ENCODE results near the gene IL25.

The IL25 gene

DNA sequence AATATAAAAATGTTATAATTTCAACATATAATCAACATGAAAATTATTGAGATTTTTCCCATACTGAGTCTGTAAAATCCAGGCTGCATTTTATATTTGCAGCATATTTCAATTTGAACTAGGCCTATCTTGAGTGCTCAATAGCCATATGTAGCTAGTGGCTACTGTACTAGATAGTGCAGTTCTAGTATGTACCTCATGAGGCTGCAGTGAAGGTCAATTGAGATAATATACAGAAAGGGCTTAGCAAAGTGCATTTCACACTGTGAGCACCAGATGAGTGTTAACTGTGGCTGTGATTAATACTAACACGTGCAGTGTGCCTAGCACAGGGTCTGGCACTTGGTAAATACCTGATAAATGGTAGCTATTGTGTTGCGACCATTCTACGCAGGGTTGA lies 14.6 kb upstream of the IL25 start:
- TF ChIP-seq, protein P1, sequence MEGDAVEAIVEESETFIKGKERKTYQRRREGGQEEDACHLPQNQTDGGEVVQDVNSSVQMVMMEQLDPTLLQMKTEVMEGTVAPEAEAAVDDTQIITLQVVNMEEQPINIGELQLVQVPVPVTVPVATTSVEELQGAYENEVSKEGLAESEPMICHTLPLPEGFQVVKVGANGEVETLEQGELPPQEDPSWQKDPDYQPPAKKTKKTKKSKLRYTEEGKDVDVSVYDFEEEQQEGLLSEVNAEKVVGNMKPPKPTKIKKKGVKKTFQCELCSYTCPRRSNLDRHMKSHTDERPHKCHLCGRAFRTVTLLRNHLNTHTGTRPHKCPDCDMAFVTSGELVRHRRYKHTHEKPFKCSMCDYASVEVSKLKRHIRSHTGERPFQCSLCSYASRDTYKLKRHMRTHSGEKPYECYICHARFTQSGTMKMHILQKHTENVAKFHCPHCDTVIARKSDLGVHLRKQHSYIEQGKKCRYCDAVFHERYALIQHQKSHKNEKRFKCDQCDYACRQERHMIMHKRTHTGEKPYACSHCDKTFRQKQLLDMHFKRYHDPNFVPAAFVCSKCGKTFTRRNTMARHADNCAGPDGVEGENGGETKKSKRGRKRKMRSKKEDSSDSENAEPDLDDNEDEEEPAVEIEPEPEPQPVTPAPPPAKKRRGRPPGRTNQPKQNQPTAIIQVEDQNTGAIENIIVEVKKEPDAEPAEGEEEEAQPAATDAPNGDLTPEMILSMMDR (IDR thresholded peaks at IDR 0.05), result no peak
- H3K9me3 ChIP-seq (ENCODE audit: control insufficient read depth, low read length), result no peaks in the 10 kb centered on the region
- no peak overlapping the region for H2AFZ ChIP-seq
- H3K27ac ChIP-seq, result no peak overlapping the region
- peaks cover 10% of the 10 kb centered on the region for H3K4me1 ChIP-seq
- no peak overlapping the region for H3K4me3 ChIP-seq (ENCODE audit: low read depth, low read length)
- no peak overlapping the region for H3K9ac ChIP-seq
- no peak overlapping the region for H3K4me2 ChIP-seq (ENCODE audit: low read length)
- no peaks in the 10 kb centered on the region for H3K27me3 ChIP-seq (ENCODE audit: control insufficient read depth, insufficient read depth, low read length)
- peaks cover under 1% of the 10 kb centered on the region for H3K79me2 ChIP-seq
- H3K36me3 ChIP-seq (ENCODE audit: control insufficient read depth, insufficient read depth, low read length), result no peaks in the 10 kb centered on the region

DNA sequence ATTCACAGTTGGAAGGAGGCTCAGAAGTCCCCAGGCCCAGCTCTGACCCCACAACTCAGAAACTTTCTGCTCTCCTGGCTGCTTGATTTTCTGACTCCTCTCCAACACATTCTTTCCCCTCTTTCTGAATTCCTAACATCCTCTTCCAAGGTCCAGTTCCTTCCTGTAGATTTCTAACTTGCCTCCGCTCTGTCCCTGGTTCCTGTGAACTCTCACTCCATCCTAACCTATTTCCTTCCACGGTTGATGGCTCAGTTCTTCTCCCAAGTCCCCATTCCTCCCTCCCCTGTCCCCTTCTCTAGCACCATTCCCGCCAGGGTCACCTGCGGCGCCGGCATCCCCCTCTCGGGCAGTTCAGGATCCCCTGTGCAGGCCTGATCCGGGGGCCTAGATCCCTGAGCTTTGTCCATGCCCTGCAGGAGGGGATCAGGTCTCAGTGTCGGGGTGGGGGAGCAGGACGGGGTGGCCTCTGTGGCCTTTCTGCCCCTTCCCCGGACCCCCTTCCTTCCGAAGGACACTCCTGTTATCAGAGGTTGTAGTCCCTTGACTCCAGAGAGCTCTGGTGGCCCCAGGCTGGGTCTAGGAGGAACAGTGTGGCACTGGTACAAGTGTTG lies 13.9 kb upstream of the IL25 start:
- Histone ChIP-seq H3K9me3 (ENCODE audit: control insufficient read depth, low read length) (no peaks in the 10 kb centered on the region), H3K9ac (no peak overlapping the region), H3K36me3 (ENCODE audit: control insufficient read depth, insufficient read depth, low read length) (no peaks in the 10 kb centered on the region), H3K27me3 (ENCODE audit: control insufficient read depth, insufficient read depth, low read length) (no peaks in the 10 kb centered on the region), H3K4me1 (peaks cover 6% of the 10 kb centered on the region), H3K4me2 (ENCODE audit: low read length) (no peak overlapping the region), H3K79me2 (peaks cover 6% of the 10 kb centered on the region), H2AFZ (no peak overlapping the region), H3K27ac (no peak overlapping the region), H3K4me3 (ENCODE audit: low read depth, low read length) (no peak overlapping the region)
- TF ChIP-seq, protein P1 (IDR thresholded peaks at IDR 0.05), result no peak

DNA sequence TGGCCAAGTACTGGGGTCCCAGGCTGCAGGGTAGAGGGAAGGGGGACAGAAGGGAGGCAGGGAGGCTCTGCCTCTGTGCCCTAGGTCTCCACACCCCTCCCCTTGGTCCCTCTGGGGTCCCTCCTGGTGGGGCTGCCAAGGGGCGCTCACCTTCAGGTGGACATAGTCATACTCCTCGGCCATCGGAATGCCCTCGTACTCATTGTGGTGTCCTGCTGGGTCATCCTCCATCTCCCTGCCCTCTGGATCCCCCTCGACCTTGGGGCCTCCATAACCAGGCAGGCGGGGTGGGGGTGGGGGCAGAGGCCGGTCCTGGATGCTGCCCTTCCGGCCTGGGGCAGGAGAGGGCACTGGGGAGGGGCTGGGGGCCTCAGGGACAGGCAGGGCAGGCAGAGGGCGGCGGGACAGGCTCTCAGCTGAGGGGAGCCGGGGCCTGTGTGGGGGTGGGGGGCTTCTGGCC lies 13.4 kb upstream of the IL25 start:
- Histone ChIP-seq H3K9ac (no peak overlapping the region), H3K79me2 (peaks cover 6% of the 10 kb centered on the region), H3K9me3 (ENCODE audit: control insufficient read depth, low read length) (no peaks in the 10 kb centered on the region), H3K27me3 (ENCODE audit: control insufficient read depth, insufficient read depth, low read length) (no peaks in the 10 kb centered on the region), H3K4me3 (ENCODE audit: low read depth, low read length) (no peak overlapping the region), H3K4me2 (ENCODE audit: low read length) (no peak overlapping the region), H3K4me1 (peaks cover 6% of the 10 kb centered on the region), H3K27ac (no peak overlapping the region), H2AFZ (no peak overlapping the region), H3K36me3 (ENCODE audit: control insufficient read depth, insufficient read depth, low read length) (no peaks in the 10 kb centered on the region)
- TF ChIP-seq, protein P1 (IDR thresholded peaks at IDR 0.05), result no peak

DNA sequence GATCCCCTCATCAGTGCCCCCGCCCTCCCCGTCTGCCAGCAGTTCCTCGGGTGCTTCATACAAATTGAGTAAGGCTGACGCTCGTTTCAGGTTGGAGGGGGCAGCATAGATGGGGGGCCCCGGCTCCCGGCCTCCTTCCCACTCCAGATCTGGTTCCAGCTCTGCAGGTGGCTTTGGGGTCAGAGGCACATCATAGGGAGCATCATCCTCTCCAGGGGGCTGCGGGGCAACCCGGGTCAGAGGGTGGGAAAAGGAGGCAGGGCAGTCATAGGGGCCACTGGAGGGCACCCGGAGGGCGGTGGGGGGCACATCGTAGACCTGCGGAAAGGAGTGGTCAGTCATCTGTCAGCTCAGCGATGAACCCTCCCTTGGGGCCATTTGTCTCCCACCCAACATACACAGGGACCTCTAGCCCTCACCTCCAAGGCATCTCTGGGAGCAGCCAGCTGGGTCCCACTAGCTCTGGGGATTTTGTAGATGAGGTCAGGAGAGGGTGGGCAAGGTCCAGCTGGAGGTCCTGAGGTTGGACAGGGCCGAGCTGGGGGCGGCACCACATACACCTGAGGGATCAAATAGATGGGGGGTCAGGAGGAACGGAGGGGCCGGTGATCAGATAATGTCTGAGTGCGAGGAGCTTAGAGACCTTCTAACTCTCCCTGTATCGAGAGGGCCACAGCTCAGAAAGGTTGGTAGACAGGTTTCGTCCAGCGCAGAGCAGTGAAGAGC lies 12.7 kb upstream of the IL25 start:
- H3K4me3 ChIP-seq (ENCODE audit: low read depth, low read length), result no peak overlapping the region
- H3K9me3 ChIP-seq (ENCODE audit: control insufficient read depth, low read length), result no peaks in the 10 kb centered on the region
- no peak overlapping the region for H3K27ac ChIP-seq
- H3K4me1 ChIP-seq, result peaks cover 6% of the 10 kb centered on the region
- TF ChIP-seq, protein P1 (IDR thresholded peaks at IDR 0.05), result no peak
- no peak overlapping the region for H2AFZ ChIP-seq
- H3K27me3 ChIP-seq (ENCODE audit: control insufficient read depth, insufficient read depth, low read length), result no peaks in the 10 kb centered on the region
- no peak overlapping the region for H3K9ac ChIP-seq
- H3K36me3 ChIP-seq (ENCODE audit: control insufficient read depth, insufficient read depth, low read length), result no peaks in the 10 kb centered on the region
- no peak overlapping the region for H3K4me2 ChIP-seq (ENCODE audit: low read length)
- H3K79me2 ChIP-seq, result peaks cover 11% of the 10 kb centered on the region

Data from parathyroid adenoma (tissue), 2 donors.